ENCODE data around the gene FAM234A. TPM values are rescaled to one million over a fixed set of nuclear protein-coding genes. Genes with fewer than 3 reads are reported as not detected.

The FAM234A gene
- total RNA-seq, 1 experiment from 2014 or later = 94.9 TPM

DNA sequence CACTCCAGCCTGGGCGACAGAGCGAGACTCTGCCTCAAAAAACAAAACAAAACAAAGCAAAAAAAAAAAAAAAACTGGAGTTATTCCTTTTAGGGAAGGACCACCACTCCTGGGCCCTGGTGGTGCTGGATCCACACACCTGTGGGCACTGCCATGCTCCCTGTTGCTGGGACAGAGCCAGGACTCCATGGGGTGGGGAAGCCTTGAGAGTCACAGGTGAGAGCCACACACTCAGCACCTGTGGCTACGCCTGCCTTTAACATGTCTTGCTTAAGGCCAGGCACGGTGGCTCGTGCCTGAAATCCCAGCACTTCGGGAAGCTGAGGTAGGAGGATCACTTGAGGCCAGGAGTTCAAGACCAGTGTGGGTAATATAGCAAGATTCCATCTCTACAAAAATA, 66.6 kb downstream of the FAM234A start:
- Histone ChIP-seq H3K79me2 (ENCODE audit: insufficient read depth, low read length) (no peaks in the 10 kb centered on the region), H3K4ac (ENCODE audit: low read depth, low read length) (no peak overlapping the region), H2BK5ac (ENCODE audit: insufficient read length, low read length) (no peak overlapping the region), H3K27me3 (ENCODE audit: insufficient read depth, low read length) (no peaks in the 10 kb centered on the region), H3K9me3 (ENCODE audit: control insufficient read depth, low read depth, low read length) (no peaks in the 10 kb centered on the region), H3K9ac (ENCODE audit: extremely low read depth, insufficient read length, low read length) (no peak overlapping the region), H2BK12ac (ENCODE audit: insufficient read length, low read depth, low read length) (no peak overlapping the region), H3K79me1 (ENCODE audit: insufficient read depth, low read depth, low read length, poor library complexity, severe bottlenecking) (no peaks in the 10 kb centered on the region), H3K27ac (ENCODE audit: insufficient read length, low read depth, low read length) (no peak overlapping the region), H4K5ac (ENCODE audit: insufficient read length, low read depth, low read length) (no peak overlapping the region), H2AK5ac (ENCODE audit: insufficient read length, low read length) (no peak overlapping the region), H3T11ph (ENCODE audit: low read length) (no peak overlapping the region), H3K4me1 (ENCODE audit: insufficient read depth, low read length) (no peaks in the 10 kb centered on the region), H4K91ac (ENCODE audit: insufficient read length, low read depth, low read length) (no peak overlapping the region), H3K23ac (ENCODE audit: insufficient read length, low read depth, low read length) (no peak overlapping the region), H4K8ac (replicated peaks; ENCODE audit: insufficient read length, low read depth, low read length) (no peak overlapping the region), H2BK15ac (ENCODE audit: low read depth, low read length) (no peak overlapping the region), H3K56ac (ENCODE audit: insufficient read length, low read depth, low read length) (no peak overlapping the region), H3K23me2 (ENCODE audit: insufficient read length, low read depth, low read length, poor library complexity, severe bottlenecking) (no peaks in the 10 kb centered on the region), H3K4me2 (ENCODE audit: insufficient read depth, insufficient read length, low read length) (no peak overlapping the region), H2AFZ (ENCODE audit: low read length) (no peak overlapping the region), H2BK120ac (ENCODE audit: low read depth, low read length, poor library complexity, severe bottlenecking) (no peak overlapping the region), H3K18ac (ENCODE audit: insufficient read length, low read depth, low read length) (no peak overlapping the region), H3K14ac (ENCODE audit: insufficient read depth, low read length) (no peak overlapping the region), H2BK20ac (ENCODE audit: low read depth, low read length, poor library complexity, severe bottlenecking) (no peak overlapping the region), H4K20me1 (ENCODE audit: control insufficient read depth, insufficient read depth, insufficient read length) (no peaks in the 10 kb centered on the region)
- H3K9me3 Mint-ChIP-seq = no peaks in the 10 kb centered on the region
- no CpG with 5 or more reads among the region's 6 CpGs for WGBS (ENCODE audit: extremely low coverage, insufficient read length, low lambda C conversion rate)
- no peak overlapping the region for H3K4me3 Mint-ChIP-seq
- H3K4me1 Mint-ChIP-seq = no peaks in the 10 kb centered on the region
- no peak for DNase-seq
- peaks cover 12 to 46% (median 33%) of the 10 kb centered on the region in 3 experiments; a peak in 6 of 7 replicates for H3K36me3 Mint-ChIP-seq (ENCODE audit: insufficient read depth in 1 of 3, low read depth in 3 of 3)
- H3K27ac Mint-ChIP-seq = peak overlapping the region in 2 of 3 experiments; percentile 39 to 78; a peak in 2 of 7 replicates
- TF ChIP-seq, protein P1, sequence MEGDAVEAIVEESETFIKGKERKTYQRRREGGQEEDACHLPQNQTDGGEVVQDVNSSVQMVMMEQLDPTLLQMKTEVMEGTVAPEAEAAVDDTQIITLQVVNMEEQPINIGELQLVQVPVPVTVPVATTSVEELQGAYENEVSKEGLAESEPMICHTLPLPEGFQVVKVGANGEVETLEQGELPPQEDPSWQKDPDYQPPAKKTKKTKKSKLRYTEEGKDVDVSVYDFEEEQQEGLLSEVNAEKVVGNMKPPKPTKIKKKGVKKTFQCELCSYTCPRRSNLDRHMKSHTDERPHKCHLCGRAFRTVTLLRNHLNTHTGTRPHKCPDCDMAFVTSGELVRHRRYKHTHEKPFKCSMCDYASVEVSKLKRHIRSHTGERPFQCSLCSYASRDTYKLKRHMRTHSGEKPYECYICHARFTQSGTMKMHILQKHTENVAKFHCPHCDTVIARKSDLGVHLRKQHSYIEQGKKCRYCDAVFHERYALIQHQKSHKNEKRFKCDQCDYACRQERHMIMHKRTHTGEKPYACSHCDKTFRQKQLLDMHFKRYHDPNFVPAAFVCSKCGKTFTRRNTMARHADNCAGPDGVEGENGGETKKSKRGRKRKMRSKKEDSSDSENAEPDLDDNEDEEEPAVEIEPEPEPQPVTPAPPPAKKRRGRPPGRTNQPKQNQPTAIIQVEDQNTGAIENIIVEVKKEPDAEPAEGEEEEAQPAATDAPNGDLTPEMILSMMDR (conservative IDR thresholded peaks at IDR 0.05) = no peak
- H3K27me3 Mint-ChIP-seq (ENCODE audit: low read depth) = no peaks in the 10 kb centered on the region

Measured in H9 (cell line).